ENCODE data around the gene TMEM255B. TPM values are rescaled to one million over a fixed set of nuclear protein-coding genes. Genes with fewer than 3 reads are reported as not detected.

TMEM255B gene
- polyA plus RNA-seq, 3 donors = 5.1 to 7.5 (median 5.9) TPM

GRCh38 chr13:113726961-113727411, 32.0 kb upstream of the TMEM255B start:
- Histone ChIP-seq H3K27ac (ENCODE audit: low read depth in 1 of 2, low read length in 2 of 2) (no peak overlapping the region), H3K4me2 (replicated peaks; ENCODE audit: extremely low read depth, low read length, poor library complexity, severe bottlenecking) (no peak overlapping the region), H3K4me3 (replicated peaks in 1 of 3; ENCODE audit: low read depth in 2 of 3, low read length in 3 of 3) (no peak overlapping the region), H3K79me2 (ENCODE audit: insufficient read depth, low read length) (no peaks in the 10 kb centered on the region), H3K9ac (ENCODE audit: insufficient read depth, low read length, poor library complexity, severe bottlenecking) (no peak overlapping the region), H4K20me1 (ENCODE audit: insufficient read depth, low read length) (no peaks in the 10 kb centered on the region), H2AFZ (ENCODE audit: insufficient read depth, low read depth, low read length, poor library complexity, severe bottlenecking) (no peak overlapping the region), H3K4me1 (ENCODE audit: control insufficient read depth in 1 of 2, insufficient read depth in 2 of 2, low read length in 2 of 2) (peaks cover 7 to 9% of the 10 kb centered on the region in 2 donors), H3K27me3 (ENCODE audit: control insufficient read depth in 2 of 2, insufficient read depth in 2 of 2, low read length in 2 of 2) (peaks cover 0 to 18% of the 10 kb centered on the region in 2 donors), H3K36me3 (replicated peaks in 1 of 2; ENCODE audit: control insufficient read depth in 1 of 2, insufficient read depth in 2 of 2, low read length in 2 of 2) (no peaks in the 10 kb centered on the region), H3K9me3 (replicated peaks in 1 of 2; ENCODE audit: control insufficient read depth in 1 of 2, insufficient read depth in 1 of 2, low read length in 2 of 2) (peaks cover 13 to 31% of the 10 kb centered on the region in 2 donors)
- Mint-ChIP-seq H3K9me3 (peaks cover 7 to 20% (median 14%) of the 10 kb centered on the region in 7 donors), H3K27me3 (ENCODE audit: low read depth in 3 of 3) (peaks cover 21 to 48% (median 34%) of the 10 kb centered on the region in 3 donors), H3K36me3 (no peaks in the 10 kb centered on the region), H3K4me1 (peaks cover 6% of the 10 kb centered on the region), H3K4me3 (no peak overlapping the region), H3K27ac (peak overlapping the region in 1 of 7 donors; percentile 30)
- DNase-seq = no peak
- TF ChIP-seq CTCF (IDR thresholded peaks at IDR 0.05) = no peak
- WGBS (ENCODE audit: insufficient coverage) = 91% methylated on average over 10 of the region's 10 CpGs
- intact Hi-C loops (cut with micrococcal nuclease) = no loop called here

- peaks cover 7 to 14% of the 10 kb centered on the region in 2 donors for H3K4me1 ChIP-seq (ENCODE audit: control insufficient read depth in 1 of 2, insufficient read depth in 2 of 2, low read length in 2 of 2)
- peaks cover 21 to 54% (median 38%) of the 10 kb centered on the region in 3 donors for H3K27me3 Mint-ChIP-seq (ENCODE audit: low read depth in 3 of 3)
- H2AFZ ChIP-seq (ENCODE audit: insufficient read depth, low read depth, low read length, poor library complexity, severe bottlenecking) = no peak overlapping the region
- H3K27ac ChIP-seq (ENCODE audit: low read depth in 1 of 2, low read length in 2 of 2) = no peak overlapping the region
- H3K27ac Mint-ChIP-seq = no peak overlapping the region
- peak overlapping the region in 1 of 2 donors; percentile 31 for H3K4me3 Mint-ChIP-seq
- no peak for DNase-seq
- no peak overlapping the region for H3K4me3 ChIP-seq (replicated peaks in 1 of 3; ENCODE audit: low read depth in 2 of 3, low read length in 3 of 3)
- peaks cover 13 to 36% of the 10 kb centered on the region in 2 donors for H3K9me3 ChIP-seq (replicated peaks in 1 of 2; ENCODE audit: control insufficient read depth in 1 of 2, insufficient read depth in 1 of 2, low read length in 2 of 2)
- intact Hi-C loops (cut with micrococcal nuclease) = no loop called here
- no peaks in the 10 kb centered on the region for H4K20me1 ChIP-seq (ENCODE audit: insufficient read depth, low read length)
- WGBS (ENCODE audit: insufficient coverage) = 92% methylated on average over 16 of the region's 16 CpGs
- H3K79me2 ChIP-seq (ENCODE audit: insufficient read depth, low read length) = no peaks in the 10 kb centered on the region
- H3K36me3 ChIP-seq (replicated peaks in 1 of 2; ENCODE audit: control insufficient read depth in 1 of 2, insufficient read depth in 2 of 2, low read length in 2 of 2) = no peaks in the 10 kb centered on the region
- peaks cover 7 to 20% (median 14%) of the 10 kb centered on the region in 7 donors for H3K9me3 Mint-ChIP-seq
- H3K9ac ChIP-seq (ENCODE audit: insufficient read depth, low read length, poor library complexity, severe bottlenecking) = no peak overlapping the region
- no peaks in the 10 kb centered on the region for H3K36me3 Mint-ChIP-seq
- no peak for TF ChIP-seq CTCF (IDR thresholded peaks at IDR 0.05)
- H3K4me1 Mint-ChIP-seq = peaks cover 14% of the 10 kb centered on the region
- peaks cover 0 to 18% of the 10 kb centered on the region in 2 donors for H3K27me3 ChIP-seq (ENCODE audit: control insufficient read depth in 2 of 2, insufficient read depth in 2 of 2, low read length in 2 of 2)
- H3K4me2 ChIP-seq (replicated peaks; ENCODE audit: extremely low read depth, low read length, poor library complexity, severe bottlenecking) = no peak overlapping the region
Observed at GRCh38 chr13:113728571-113729054, 30.4 kb upstream of the TMEM255B start.

Measured in CD14-positive monocyte (primary cell).